Activated naive CD4-positive, alpha-beta T cell treated with anti-CD3 and anti-CD28 coated beads, Interleukin-2, amount 50 U/mL, for 24 hours (primary cell): ENCODE data around the gene PLEKHH3.

ENCODE experiments used
- H3K27ac Mint-ChIP-seq: one replicate; pipeline ENCODE4 v1.8.0; 2021; ENCODE audit warnings: mild to moderate bottlenecking, mixed read lengths
- H3K27me3 Mint-ChIP-seq: one replicate; pipeline ENCODE4 v1.8.0; 2021; ENCODE audit warnings: mixed read lengths
- H3K36me3 Mint-ChIP-seq: one replicate; pipeline ENCODE4 v1.8.0; 2021; ENCODE audit warnings: mixed read lengths
- H3K4me1 Mint-ChIP-seq: one replicate; pipeline ENCODE4 v1.8.0; 2021; ENCODE audit warnings: mixed read lengths
- H3K4me3 Mint-ChIP-seq: one replicate; pipeline ENCODE4 v1.8.0; 2021; ENCODE audit warnings: mild to moderate bottlenecking, mixed read lengths
- H3K9me3 Mint-ChIP-seq: one replicate; pipeline ENCODE4 v1.8.0; 2021; ENCODE audit warnings: mixed read lengths

PLEKHH3 gene

DNA sequence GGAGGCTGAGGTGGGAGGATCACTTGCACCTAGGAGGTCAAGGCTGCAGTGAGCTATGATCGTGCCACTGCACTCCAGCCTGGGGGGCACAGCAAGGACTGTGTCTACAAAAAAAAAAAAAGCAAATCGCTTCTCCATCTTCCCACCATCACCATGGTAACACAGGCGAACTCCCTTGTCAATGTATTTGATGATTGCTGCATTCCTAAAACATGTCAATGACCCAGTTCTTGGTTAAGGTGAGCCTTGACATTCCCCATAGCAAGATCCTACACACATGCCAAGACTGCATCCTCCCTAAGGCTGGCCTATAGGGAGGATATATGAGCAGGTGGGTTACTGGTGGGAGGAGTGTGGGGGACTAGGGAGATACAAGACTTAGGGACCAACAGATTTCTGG, 17.7 kb upstream of the PLEKHH3 start:
- H3K36me3 Mint-ChIP-seq = peaks cover 2% of the 10 kb centered on the region
- no peaks in the 10 kb centered on the region for H3K4me1 Mint-ChIP-seq
- no peak overlapping the region for H3K27ac Mint-ChIP-seq
- H3K4me3 Mint-ChIP-seq = no peak overlapping the region
- no peaks in the 10 kb centered on the region for H3K27me3 Mint-ChIP-seq
- H3K9me3 Mint-ChIP-seq = no peaks in the 10 kb centered on the region

DNA sequence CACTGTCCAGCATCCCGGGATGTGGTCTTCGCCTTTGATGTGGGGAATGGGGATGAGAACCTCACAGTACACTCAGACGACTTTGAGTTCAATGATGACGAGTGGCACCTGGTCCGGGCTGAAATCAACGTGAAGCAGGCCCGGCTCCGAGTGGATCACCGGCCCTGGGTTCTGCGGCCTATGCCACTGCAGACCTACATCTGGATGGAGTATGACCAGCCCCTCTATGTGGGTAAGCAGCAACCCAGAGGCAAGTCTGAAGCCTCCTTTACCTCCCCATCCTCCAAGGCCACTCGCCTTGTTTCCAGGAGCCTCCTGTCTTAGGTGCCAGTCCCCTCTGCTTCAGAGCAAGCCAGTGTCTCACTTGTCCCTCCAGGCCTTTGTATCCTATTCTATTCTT, 15.7 kb upstream of the PLEKHH3 start:
- no peak overlapping the region for H3K4me3 Mint-ChIP-seq
- no peaks in the 10 kb centered on the region for H3K36me3 Mint-ChIP-seq
- no peaks in the 10 kb centered on the region for H3K4me1 Mint-ChIP-seq
- no peaks in the 10 kb centered on the region for H3K9me3 Mint-ChIP-seq
- no peaks in the 10 kb centered on the region for H3K27me3 Mint-ChIP-seq
- H3K27ac Mint-ChIP-seq = no peak overlapping the region

DNA sequence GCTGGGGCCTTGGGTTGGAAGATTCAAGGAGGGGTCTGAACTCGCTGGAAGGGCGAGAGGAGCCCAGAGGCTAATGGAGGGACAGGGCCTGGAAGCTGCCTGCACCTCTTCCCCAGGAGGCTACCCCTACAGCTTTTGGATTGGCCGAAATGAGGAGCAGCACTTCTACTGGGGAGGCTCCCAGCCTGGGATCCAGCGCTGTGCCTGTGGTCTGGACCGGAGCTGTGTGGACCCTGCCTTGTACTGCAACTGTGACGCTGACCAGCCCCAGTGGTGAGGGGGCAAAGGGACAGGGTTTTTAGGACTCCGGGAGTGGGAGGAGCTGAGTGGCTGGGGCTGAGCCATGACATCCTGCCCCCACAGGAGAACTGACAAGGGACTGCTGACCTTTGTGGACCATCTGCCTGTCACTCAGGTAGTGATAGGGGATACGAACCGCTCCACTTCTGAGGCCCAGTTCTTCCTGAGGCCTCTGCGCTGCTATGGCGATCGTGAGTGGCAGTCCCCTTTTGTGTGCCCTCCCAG, 14.3 kb upstream of the PLEKHH3 start:
- no peaks in the 10 kb centered on the region for H3K36me3 Mint-ChIP-seq
- H3K27ac Mint-ChIP-seq = no peak overlapping the region
- H3K27me3 Mint-ChIP-seq = no peaks in the 10 kb centered on the region
- H3K4me3 Mint-ChIP-seq = no peak overlapping the region
- no peaks in the 10 kb centered on the region for H3K9me3 Mint-ChIP-seq
- H3K4me1 Mint-ChIP-seq = no peaks in the 10 kb centered on the region

DNA sequence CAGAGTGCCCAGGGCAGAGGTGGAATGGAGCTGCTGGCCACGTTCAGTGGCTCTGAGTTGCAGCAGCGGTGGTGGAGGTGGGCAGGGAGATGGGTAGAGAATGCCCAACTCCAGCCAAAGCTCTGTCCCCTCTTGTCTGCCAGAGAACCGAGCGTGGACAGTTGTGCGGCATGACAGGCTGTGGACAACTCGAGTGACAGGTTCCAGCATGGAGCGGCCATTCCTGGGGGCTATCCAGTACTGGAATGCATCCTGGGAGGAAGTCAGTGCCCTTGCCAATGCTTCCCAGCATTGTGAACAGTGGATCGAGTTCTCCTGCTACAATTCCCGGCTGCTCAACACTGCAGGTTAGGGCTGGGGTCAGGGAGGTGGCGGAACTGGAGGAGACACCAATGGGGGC, 13.8 kb upstream of the PLEKHH3 start:
- H3K36me3 Mint-ChIP-seq = no peaks in the 10 kb centered on the region
- no peaks in the 10 kb centered on the region for H3K9me3 Mint-ChIP-seq
- no peak overlapping the region for H3K27ac Mint-ChIP-seq
- no peaks in the 10 kb centered on the region for H3K4me1 Mint-ChIP-seq
- no peaks in the 10 kb centered on the region for H3K27me3 Mint-ChIP-seq
- no peak overlapping the region for H3K4me3 Mint-ChIP-seq

DNA sequence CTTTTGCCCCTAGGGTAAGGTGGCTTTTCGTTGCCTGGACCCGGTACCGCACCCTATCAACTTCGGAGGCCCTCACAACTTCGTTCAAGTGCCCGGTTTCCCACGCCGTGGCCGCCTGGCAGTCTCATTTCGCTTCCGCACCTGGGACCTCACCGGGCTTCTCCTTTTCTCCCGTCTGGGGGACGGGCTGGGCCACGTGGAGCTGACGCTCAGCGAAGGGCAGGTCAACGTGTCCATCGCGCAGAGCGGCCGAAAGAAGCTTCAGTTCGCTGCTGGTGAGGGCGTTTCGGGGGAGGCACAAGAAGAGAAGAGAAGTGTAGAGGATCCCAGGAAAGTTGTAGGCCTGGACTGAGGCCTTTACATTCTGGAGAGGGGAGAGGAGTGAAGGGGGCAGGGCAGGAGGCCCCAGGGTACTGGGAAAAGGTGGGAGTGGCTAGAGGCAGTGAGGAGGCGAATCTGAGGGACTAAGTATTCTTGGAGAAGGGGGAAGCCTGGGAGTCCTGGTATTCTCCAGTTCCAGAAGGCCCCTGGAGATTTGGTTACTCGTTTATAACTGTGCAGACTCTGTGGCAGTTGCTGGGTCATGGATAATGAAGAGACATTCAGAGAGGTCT, 11.0 kb upstream of the PLEKHH3 start:
- no peak overlapping the region for H3K27ac Mint-ChIP-seq
- peaks cover 11% of the 10 kb centered on the region for H3K4me1 Mint-ChIP-seq
- no peak overlapping the region for H3K4me3 Mint-ChIP-seq
- peaks cover 6% of the 10 kb centered on the region for H3K27me3 Mint-ChIP-seq
- no peaks in the 10 kb centered on the region for H3K36me3 Mint-ChIP-seq
- no peaks in the 10 kb centered on the region for H3K9me3 Mint-ChIP-seq

DNA sequence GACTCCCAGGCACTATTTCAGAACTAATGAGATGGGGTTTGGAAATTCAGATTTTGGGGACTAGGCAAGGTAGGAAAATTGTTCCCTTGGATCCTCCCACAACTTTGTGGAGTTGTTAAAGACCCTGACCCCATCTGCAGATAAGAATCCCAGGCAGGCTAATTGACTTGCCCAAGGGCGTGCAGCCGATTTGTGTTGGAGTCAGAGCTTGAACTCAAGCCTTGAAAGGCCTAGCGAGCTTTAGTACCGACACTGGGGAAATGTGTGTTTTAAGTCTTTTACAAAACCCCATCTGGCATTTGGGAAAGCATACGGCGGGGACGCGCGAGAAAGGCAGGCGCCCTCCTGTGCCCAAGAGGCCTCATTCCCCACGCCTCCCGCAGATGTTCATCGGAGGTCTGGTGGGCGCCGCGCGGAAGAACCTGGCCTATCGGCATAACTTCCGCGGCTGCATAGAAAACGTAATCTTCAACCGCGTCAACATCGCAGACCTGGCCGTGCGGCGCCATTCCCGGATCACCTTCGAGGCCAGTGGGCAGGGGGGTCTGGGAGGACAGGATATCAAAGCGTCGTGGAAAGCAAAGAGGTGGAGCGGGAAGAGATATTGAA, 9.8 kb upstream of the PLEKHH3 start:
- Mint-ChIP-seq H3K27me3 (peaks cover 15% of the 10 kb centered on the region), H3K4me3 (no peak overlapping the region)

DNA sequence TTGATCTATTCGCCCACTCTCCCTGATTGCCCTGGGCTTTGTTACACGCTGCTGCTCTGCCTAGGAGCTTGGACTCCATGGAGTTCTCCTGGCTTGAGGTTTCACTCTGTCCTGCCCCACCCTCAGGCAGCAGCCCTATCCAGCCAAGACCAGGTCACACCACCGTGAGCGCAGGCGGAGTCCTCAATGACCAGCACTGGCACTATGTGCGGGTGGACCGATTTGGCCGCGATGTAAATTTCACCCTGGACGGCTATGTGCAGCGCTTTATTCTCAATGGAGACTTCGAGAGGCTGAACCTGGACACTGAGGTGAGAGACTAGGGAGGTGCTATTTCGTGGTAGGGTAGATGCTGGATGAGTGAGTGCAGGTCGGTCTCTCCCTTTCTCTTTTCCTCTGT, 9.0 kb upstream of the PLEKHH3 start:
- H3K27ac Mint-ChIP-seq = no peak overlapping the region
- peaks cover 19% of the 10 kb centered on the region for H3K27me3 Mint-ChIP-seq
- H3K4me1 Mint-ChIP-seq = peaks cover 28% of the 10 kb centered on the region
- no peaks in the 10 kb centered on the region for H3K36me3 Mint-ChIP-seq
- no peak overlapping the region for H3K4me3 Mint-ChIP-seq
- no peaks in the 10 kb centered on the region for H3K9me3 Mint-ChIP-seq

More for the DNA sequence above, 9.8 kb upstream of the PLEKHH3 start:
- H3K9me3 Mint-ChIP-seq = no peaks in the 10 kb centered on the region
- H3K36me3 Mint-ChIP-seq = no peaks in the 10 kb centered on the region
- H3K4me1 Mint-ChIP-seq = peaks cover 22% of the 10 kb centered on the region
- no peak overlapping the region for H3K27ac Mint-ChIP-seq

DNA sequence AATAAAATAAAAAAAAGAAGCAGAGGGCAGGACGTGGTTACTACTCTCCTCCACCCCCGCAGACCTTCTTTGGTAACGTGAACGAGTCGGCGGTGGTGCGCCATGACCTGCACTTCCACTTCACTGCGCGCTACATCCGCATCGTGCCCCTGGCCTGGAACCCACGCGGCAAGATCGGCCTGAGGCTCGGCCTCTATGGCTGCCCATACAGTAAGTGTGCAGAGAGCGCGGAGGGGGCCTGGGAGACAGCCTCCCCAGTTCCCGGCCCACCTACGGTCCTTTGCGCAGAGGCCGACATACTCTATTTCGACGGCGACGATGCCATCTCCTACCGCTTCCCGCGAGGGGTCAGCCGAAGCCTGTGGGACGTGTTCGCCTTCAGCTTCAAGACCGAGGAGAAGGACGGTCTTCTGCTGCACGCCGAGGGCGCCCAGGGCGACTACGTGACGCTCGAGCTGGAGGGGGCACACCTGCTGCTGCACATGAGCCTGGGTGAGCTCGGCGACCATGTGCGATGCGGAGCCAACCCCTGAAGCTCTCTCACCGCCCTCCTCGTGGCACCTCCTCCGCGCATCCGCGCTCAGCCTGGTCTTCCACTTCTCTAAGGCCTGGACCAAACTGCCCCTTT, 8.2 kb upstream of the PLEKHH3 start:
- Mint-ChIP-seq H3K9me3 (no peaks in the 10 kb centered on the region), H3K4me1 (peaks cover 32% of the 10 kb centered on the region), H3K36me3 (no peaks in the 10 kb centered on the region), H3K27ac (no peak overlapping the region), H3K27me3 (peaks cover 22% of the 10 kb centered on the region), H3K4me3 (no peak overlapping the region)

DNA sequence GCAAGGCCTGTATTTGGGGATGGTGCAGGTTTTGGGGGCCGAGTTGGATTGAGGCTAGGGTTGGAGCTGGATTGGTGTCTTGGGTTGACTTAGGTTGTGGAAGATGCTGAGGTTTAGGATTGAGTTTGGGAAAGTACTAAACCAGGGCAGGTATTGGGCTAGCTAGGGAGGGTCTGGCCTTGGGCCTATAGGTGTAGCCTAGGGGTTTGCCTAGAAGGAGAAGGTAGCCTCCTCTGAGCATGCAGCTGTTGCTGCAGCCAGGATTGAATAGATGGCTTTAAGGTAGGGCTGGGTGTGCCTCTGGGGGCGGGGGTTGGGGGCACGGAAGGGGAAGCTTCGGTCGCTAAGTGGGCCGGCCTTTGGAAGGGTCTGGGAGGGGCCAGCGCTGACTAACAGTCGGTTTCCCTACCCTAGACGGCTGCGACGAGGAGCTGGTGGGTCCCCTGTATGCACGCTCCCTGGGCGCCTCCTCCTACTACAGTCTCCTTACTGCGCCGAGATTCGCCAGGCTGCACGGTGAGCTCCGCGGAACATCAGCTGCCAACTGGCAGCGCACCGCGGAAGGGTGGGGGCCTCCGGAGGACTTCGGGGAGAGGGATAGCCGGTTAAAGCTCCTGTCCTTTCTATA, 6.7 kb upstream of the PLEKHH3 start:
- H3K4me3 Mint-ChIP-seq = peak overlapping the region; percentile 20
- H3K27ac Mint-ChIP-seq = no peak overlapping the region
- no peaks in the 10 kb centered on the region for H3K9me3 Mint-ChIP-seq
- H3K27me3 Mint-ChIP-seq = peaks cover 22% of the 10 kb centered on the region
- H3K36me3 Mint-ChIP-seq = no peaks in the 10 kb centered on the region
- H3K4me1 Mint-ChIP-seq = peaks cover 44% of the 10 kb centered on the region

DNA sequence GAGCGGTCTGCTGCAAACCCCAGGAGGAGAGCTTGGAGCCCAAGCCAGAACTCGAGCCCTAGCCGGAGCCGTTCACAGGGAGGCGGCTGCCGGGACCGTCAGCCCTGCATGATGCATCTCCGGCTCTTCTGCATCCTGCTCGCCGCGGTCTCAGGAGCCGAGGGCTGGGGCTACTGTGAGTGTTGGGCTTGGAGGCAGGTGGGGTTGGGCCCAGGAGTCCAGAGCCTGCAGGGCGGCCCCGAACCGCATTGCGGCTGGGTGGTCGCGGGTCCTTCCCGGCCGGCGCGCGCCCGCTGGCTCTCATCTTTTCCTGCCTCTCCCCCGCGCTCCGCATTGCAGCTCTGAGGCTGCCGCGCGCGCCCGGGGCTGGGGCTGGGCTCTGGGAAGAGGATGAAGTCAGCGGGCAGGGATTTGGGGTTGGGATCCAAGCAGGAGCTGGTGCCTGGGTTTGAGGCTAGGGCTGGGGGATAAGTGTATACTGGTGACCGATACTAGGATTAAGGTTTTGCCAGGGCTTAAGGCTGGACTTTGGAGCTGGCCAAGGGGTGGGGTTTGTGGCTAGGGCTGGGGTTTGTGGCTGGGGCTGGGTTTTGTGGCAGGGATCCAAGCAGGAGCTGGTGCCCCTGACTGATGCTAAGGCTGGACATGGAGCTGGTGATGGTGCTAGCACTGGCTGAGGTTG, 6.1 kb upstream of the PLEKHH3 start:
- Mint-ChIP-seq H3K27me3 (peaks cover 22% of the 10 kb centered on the region), H3K4me3 (peak overlapping the region; percentile 71), H3K36me3 (no peaks in the 10 kb centered on the region), H3K9me3 (no peaks in the 10 kb centered on the region), H3K27ac (no peak overlapping the region), H3K4me1 (peaks cover 48% of the 10 kb centered on the region)

DNA sequence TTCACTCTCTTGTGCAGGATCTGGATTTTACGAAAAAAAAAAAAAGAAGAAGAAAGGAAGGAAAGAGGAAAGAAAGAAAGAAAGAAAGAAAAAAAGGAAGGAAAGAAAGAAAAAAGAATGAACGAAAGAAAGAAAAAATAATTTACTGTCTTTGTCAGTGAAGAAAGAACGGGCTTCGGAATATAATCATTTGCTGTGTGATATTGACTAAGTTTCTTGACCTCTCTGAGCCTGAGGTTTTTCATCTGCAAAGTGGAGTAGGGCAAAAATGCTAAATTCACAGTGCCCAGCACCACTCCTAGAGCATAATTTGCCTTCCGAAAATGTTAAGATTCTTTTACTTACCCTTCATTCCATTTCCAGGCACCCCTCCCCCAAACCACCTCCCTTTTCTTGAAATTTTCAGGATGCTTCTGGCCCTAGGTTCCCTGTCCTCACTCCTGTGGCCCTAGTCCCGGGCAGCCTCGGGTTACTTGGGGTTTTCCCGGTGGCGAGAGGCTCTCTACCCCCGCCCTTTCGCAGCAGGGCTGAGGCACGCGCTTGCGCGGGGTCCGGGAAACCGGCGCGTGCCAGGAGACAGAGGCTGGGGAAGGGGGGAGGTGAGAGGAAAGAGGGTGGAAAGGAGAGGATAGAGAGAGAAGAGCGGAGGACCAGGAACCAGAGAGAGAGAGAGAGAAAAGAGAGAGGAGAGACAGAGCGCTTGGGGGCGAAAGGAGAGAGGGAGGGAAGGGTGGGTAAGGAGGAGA, 5.4 kb upstream of the PLEKHH3 start, which contains the start of gene CNTNAP1:
TSS of gene CNTNAP1 (plus strand) at position 556 of the 746 bp plus-strand sequence. CDS start 299 bp downstream, outside the sequence.
- no peaks in the 10 kb centered on the region for H3K36me3 Mint-ChIP-seq
- peak within 1 kb of the TSS; percentile 71 for H3K4me3 Mint-ChIP-seq
- H3K9me3 Mint-ChIP-seq = no peaks in the 10 kb centered on the region
- H3K4me1 Mint-ChIP-seq = peaks cover 52% of the 10 kb centered on the region
- H3K27me3 Mint-ChIP-seq = peaks cover 22% of the 10 kb centered on the region
- H3K27ac Mint-ChIP-seq = peak within 1 kb of the TSS; percentile 55

DNA sequence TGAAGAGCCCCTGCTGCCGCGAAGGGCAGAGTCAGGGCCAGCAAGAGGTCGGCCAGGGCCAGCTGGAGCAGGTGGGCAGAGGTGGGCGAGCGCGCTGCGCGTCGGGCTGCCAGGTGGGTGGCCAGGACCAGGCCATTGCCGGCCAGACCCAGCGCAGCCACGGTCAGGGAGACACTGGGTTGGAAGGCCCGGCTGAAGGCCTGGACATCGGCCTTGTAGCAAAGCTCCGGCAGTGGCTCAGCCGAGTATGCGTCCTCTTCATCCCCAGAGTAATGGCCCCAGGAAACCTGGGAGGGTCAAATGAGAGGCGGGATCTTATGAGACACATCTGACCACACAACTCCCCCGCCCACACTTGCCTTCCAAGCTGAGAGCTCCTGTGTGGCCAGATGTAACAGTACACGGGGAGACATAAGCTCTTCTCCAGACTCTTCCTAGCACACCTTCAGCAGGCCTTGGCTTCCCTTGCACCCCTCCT, 3.6 kb upstream of the PLEKHH3 start:
- peaks cover 56% of the 10 kb centered on the region for H3K4me1 Mint-ChIP-seq
- peaks cover 23% of the 10 kb centered on the region for H3K27me3 Mint-ChIP-seq

DNA sequence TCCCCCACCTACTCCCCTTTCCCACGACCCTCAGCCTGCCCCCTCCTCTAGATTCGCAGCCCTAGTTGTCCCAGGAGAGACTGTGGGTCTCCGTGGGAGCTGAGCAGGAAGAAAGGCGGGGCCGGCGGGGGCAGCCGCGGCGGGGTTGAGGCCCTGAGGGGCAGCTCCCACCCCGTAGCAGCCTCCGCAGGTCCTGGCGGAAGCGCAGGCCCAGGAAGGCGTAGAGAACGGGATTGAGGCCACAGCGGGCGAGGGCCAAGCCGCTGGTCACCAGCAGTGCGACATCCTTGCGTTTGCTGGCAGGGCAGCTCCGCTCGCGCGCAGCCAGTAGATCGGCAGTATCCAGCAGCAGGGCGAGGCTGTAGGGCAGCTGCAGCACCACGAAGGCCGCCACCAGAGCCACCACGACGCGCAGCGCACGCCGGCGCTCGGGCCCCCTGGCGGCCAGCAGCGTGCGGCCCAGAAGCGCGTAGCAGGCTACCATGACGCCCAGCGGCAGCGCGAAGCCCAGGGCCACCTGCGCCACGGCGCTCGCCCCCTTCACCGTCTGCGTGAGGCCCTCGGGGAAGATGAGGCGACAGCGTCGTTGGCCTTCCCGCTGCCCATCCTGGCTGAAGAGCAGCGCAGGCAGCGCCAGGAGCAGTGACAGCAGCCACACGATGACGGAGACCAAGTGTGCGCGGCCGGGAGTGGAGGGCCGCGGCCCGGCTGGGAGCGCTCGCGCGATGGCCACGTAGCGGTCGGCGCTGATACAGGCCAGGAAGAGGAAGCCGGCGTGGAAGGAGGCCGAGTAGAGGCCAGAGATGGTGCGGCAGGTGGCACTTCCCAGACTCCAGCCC, 2.9 kb upstream of the PLEKHH3 start:
- Mint-ChIP-seq H3K27ac (no peak overlapping the region), H3K27me3 (peaks cover 25% of the 10 kb centered on the region), H3K9me3 (no peaks in the 10 kb centered on the region)

More for the DNA sequence above, 3.6 kb upstream of the PLEKHH3 start:
- no peak overlapping the region for H3K27ac Mint-ChIP-seq
- H3K4me3 Mint-ChIP-seq = peak overlapping the region; percentile 72
- H3K9me3 Mint-ChIP-seq = no peaks in the 10 kb centered on the region
- no peaks in the 10 kb centered on the region for H3K36me3 Mint-ChIP-seq

DNA sequence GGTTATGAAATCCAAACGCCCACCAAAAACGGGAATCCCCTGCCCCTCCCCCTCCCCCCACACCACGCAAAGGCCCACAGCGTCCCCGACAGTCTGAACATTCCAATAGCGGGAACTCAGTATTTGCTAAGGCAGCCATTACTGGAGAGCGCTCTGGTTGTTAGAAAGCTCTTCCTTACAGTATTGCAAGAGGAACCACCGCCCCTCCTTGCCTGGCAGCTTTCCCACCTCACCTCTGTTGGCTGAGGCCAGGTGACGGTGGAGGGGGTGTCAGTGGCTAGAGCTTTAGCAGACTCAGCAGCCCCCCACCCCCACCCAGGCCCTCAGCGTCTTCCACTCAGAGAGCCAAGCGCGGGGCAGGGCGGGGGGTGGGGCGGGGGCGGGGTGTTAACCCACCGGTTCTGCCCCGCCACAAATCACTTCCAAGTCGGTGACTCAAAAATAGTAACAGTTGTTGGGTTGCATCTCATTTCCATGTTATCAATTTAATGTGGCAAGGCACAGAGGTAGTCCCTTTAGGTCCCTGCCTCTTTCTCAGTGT, 2.2 kb upstream of the PLEKHH3 start:
- Mint-ChIP-seq H3K27ac (peak overlapping the region; percentile 38), H3K4me3 (peak overlapping the region; percentile 91), H3K4me1 (peaks cover 65% of the 10 kb centered on the region), H3K9me3 (no peaks in the 10 kb centered on the region), H3K36me3 (no peaks in the 10 kb centered on the region), H3K27me3 (peaks cover 31% of the 10 kb centered on the region)

More for the DNA sequence above, 2.9 kb upstream of the PLEKHH3 start:
- Mint-ChIP-seq H3K4me3 (peak overlapping the region; percentile 91), H3K36me3 (no peaks in the 10 kb centered on the region), H3K4me1 (peaks cover 59% of the 10 kb centered on the region)
